ENCODE measurements around the gene CNOT1. TPM values are rescaled to one million over a fixed set of nuclear protein-coding genes. Genes with fewer than 3 reads are reported as not detected.
A peak's percentile ranks its signal among the peaks of the same experiment; 100 is the strongest.

The CNOT1 gene
- total and polyA plus RNA-seq, 8 donors, result 137 to 209 (median 180) TPM

DNA sequence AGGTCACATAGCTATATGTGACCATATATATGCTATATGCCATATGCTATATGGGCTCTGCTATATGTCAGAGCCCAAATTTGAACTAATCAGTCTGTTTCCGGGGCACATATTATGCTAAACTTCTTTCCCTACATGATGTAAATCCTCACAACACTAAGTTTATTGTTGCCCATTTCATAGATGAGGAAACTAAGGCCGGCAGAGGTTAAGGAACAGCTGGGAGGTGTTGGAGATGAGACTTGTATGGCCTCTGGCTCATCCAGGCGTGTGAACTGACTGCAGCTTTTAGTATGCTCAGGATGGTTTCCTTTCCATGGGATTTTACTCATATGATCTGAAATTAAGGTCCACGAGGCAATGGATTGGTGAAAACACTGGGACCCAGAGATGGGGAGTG, 17.5 kb upstream of the CNOT1 start:
- no peak overlapping the region for H3K27ac ChIP-seq
- no peaks in the 10 kb centered on the region for H3K27me3 ChIP-seq
- no peaks in the 10 kb centered on the region for H3K9me3 ChIP-seq
- DNase-seq (no peak), ATAC-seq (no peak)
- intact Hi-C loops (cut with DNase I), result no loop called here
- TF ChIP-seq, protein P1, sequence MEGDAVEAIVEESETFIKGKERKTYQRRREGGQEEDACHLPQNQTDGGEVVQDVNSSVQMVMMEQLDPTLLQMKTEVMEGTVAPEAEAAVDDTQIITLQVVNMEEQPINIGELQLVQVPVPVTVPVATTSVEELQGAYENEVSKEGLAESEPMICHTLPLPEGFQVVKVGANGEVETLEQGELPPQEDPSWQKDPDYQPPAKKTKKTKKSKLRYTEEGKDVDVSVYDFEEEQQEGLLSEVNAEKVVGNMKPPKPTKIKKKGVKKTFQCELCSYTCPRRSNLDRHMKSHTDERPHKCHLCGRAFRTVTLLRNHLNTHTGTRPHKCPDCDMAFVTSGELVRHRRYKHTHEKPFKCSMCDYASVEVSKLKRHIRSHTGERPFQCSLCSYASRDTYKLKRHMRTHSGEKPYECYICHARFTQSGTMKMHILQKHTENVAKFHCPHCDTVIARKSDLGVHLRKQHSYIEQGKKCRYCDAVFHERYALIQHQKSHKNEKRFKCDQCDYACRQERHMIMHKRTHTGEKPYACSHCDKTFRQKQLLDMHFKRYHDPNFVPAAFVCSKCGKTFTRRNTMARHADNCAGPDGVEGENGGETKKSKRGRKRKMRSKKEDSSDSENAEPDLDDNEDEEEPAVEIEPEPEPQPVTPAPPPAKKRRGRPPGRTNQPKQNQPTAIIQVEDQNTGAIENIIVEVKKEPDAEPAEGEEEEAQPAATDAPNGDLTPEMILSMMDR (IDR thresholded peaks at IDR 0.05), result no peak
- H3K36me3 ChIP-seq, result no peaks in the 10 kb centered on the region
- no peaks in the 10 kb centered on the region for H3K4me1 ChIP-seq
- no peak overlapping the region for H3K4me3 ChIP-seq

DNA sequence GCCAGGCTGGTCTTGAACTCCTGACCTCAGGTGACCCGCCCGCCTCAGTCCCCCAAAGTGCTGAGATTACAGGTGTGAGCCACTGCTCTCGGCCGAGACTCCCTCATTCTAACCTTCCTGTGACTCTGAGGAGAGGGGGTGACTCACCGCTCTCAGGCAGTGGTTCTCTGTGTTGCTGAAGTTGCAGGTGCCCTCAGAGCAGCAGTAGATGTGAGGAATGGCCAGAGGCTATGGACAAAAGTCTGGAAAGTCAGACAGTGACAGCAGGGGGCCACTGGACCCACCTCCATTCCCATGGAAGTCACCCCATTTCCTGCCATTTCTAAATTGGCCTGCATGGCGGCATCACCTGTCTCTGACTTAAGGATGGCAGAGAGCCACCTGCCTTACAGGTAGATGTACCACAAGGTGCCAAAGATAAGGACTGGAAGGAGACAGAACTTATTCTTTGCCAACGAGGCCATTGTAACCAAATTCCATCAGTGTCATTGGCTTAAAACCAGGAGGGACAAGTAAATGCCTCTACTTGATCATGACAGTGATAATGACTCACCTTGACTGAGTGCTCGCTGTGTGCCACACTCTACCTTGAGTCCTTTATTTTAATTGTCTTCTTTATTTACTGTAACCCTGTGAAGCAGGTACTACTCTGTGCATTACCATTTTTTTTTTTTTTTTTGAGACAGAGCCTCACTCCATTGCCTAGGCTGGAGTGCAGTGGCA, 15.3 kb upstream of the CNOT1 start:
- ATAC-seq (peak; percentile 39), DNase-seq (no peak)
- H3K4me3 ChIP-seq, result no peak overlapping the region
- H3K9me3 ChIP-seq, result no peaks in the 10 kb centered on the region
- no peak overlapping the region for H3K27ac ChIP-seq
- intact Hi-C loops (cut with DNase I), result no loop called here
- TF ChIP-seq, protein P1 (IDR thresholded peaks at IDR 0.05), result no peak
- no peaks in the 10 kb centered on the region for H3K36me3 ChIP-seq
- no peaks in the 10 kb centered on the region for H3K4me1 ChIP-seq
- no peaks in the 10 kb centered on the region for H3K27me3 ChIP-seq

DNA sequence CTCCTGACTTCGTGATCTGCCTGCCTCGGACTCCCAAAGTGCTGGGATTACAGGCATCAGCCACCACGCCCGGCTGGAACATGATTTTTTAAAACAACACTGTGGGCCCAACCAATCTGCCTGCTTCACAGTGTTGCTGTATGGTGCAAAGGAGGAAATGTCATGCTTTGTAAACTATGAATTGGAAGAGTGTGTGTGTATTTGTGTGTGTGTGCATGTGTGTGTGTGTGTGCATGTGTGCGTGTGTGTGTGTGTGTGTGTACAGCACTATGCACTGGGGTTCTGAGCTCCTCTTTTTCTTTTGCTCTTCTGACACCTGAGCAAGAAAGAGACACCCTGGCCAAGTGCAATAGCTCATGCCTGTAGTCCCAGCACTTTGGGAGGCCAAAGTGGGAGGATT, 14.5 kb upstream of the CNOT1 start:
- Histone ChIP-seq H3K27ac (no peak overlapping the region), H3K9me3 (no peaks in the 10 kb centered on the region), H3K4me3 (no peak overlapping the region), H3K27me3 (no peaks in the 10 kb centered on the region), H3K4me1 (no peaks in the 10 kb centered on the region), H3K36me3 (no peaks in the 10 kb centered on the region)
- no peak for DNase-seq
- intact Hi-C loops (cut with DNase I), result no loop called here
- TF ChIP-seq, protein P1 (IDR thresholded peaks at IDR 0.05), result no peak
- ATAC-seq, result no peak

DNA sequence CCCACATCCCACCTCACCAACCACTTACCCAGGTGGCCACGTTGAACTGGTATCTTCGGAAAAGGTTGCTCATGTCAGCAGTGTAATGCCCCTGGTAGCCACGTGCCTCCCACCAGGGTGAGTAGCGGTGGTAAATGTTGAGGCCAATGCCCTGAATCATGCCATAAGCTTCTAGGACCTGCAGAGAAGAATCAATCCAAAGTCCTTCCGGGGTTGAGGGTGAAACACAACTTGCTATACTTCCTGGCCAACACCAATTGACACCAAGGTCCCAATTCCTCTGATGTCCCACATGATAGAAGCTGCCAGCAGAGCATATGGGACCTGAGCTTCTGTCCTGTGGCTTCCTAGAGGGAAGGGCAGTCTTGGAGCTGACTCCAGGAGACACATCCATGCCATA, 11.3 kb upstream of the CNOT1 start:
- Histone ChIP-seq H3K9me3 (no peaks in the 10 kb centered on the region), H3K27me3 (no peaks in the 10 kb centered on the region), H3K4me1 (no peaks in the 10 kb centered on the region), H3K27ac (no peak overlapping the region), H3K36me3 (no peaks in the 10 kb centered on the region), H3K4me3 (no peak overlapping the region)
- DNase-seq (no peak), ATAC-seq (no peak)
- intact Hi-C loops (cut with DNase I), result no loop called here
- TF ChIP-seq, protein P1 (IDR thresholded peaks at IDR 0.05), result no peak

DNA sequence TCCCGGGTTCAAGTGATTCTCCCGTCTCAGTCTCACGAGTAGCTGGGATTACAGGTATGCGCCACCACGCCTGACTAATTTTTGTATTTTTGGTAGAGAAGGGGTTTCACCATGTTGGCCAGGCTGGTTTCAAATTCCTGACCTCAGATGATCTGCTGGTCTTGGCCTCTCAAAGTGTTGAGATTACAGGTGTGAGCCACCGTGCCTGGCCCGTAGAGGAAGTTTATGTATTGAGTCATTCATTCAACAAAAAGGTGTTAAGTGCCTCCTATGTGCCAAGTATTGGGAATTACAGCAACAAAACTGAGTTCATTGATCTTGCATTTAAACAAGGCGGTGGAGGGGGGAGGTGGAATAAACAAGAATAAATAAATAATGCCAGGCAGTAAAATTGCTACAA, 10.2 kb upstream of the CNOT1 start:
- intact Hi-C loops (cut with DNase I), result no loop called here
- DNase-seq (no peak), ATAC-seq (no peak)
- TF ChIP-seq, protein P1 (IDR thresholded peaks at IDR 0.05), result no peak
- H3K27ac ChIP-seq, result no peak overlapping the region
- H3K9me3 ChIP-seq, result no peaks in the 10 kb centered on the region
- H3K4me3 ChIP-seq, result no peak overlapping the region
- H3K36me3 ChIP-seq, result no peaks in the 10 kb centered on the region
- no peaks in the 10 kb centered on the region for H3K27me3 ChIP-seq
- no peaks in the 10 kb centered on the region for H3K4me1 ChIP-seq

Data from left lung (tissue), 10 donors.